ENCODE data around the gene MYLK4.

The MYLK4 gene

DNA sequence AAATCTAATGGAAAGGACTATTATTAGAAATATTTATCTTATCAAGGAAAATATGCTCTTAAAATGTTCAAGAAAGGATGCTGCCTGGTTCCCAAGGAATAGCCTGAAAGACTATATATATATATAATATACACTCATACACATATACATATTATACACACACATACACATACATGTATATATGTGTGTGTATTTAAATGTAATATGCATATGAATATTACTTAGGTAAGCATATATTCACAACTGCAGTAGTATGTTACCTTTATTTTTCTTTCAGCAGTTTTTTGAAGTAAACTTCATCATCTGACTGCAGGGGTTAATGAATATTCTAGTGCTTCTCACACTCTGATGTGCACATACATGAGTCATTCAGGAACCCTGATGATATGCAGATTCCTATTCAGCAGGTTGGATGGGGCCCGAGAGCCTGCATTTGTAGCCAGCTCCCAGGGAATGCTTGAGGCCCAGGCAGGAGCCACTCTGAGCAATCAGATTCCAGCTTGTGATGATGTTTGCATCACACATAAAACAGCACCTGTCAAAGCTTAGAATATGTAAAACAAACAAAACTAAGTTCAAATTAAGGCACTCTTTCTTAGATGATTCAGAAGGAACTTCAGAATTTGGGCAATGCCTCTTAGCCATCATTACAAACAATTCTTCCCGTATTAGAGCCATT, 16.1 kb downstream of the MYLK4 start:
- TF ChIP-seq, protein P1, sequence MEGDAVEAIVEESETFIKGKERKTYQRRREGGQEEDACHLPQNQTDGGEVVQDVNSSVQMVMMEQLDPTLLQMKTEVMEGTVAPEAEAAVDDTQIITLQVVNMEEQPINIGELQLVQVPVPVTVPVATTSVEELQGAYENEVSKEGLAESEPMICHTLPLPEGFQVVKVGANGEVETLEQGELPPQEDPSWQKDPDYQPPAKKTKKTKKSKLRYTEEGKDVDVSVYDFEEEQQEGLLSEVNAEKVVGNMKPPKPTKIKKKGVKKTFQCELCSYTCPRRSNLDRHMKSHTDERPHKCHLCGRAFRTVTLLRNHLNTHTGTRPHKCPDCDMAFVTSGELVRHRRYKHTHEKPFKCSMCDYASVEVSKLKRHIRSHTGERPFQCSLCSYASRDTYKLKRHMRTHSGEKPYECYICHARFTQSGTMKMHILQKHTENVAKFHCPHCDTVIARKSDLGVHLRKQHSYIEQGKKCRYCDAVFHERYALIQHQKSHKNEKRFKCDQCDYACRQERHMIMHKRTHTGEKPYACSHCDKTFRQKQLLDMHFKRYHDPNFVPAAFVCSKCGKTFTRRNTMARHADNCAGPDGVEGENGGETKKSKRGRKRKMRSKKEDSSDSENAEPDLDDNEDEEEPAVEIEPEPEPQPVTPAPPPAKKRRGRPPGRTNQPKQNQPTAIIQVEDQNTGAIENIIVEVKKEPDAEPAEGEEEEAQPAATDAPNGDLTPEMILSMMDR (IDR thresholded peaks at IDR 0.05), result no peak
- TF ChIP-seq ZFX (IDR thresholded peaks at IDR 0.05; ENCODE audit: borderline replicate concordance), result no peak
- H3K27ac ChIP-seq, result no peak overlapping the region

DNA sequence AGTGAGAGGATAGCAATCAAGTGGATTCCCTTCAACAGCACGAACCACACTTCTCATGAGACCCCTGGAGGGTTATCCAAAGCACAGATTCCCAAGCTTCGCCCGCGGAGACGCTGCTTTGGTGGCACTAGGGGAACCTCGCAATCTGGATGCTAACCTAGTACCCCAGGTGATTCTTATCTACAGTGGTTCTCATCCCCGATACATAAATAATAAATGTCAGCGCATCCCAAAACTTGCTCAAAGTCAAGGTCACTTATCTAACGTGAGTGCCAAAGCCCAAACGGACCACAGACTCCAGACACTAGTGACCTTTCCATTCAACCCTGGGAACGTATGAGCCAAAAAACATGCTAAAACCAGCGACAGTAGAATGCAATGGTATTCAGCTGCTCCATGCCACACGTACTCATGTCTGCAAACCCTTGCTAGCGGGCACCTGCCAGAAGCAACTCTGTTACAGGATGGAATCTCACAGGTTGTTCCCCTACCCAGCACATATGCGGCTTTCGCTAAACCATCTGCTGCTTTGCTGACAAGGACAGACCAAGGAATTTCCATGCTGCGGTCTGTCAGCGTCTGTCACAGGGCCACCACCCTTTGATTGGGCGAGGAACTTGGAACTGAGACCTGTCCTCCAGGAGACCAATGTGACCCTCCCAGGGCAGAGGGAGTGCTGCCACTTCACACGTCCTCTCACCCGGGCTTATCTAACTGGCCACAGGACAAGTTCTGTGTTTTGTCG, 16.8 kb downstream of the MYLK4 start:
- H3K27ac ChIP-seq, result no peak overlapping the region
- TF ChIP-seq ZFX (IDR thresholded peaks at IDR 0.05; ENCODE audit: borderline replicate concordance), result no peak
- TF ChIP-seq, protein P1 (IDR thresholded peaks at IDR 0.05), result no peak

DNA sequence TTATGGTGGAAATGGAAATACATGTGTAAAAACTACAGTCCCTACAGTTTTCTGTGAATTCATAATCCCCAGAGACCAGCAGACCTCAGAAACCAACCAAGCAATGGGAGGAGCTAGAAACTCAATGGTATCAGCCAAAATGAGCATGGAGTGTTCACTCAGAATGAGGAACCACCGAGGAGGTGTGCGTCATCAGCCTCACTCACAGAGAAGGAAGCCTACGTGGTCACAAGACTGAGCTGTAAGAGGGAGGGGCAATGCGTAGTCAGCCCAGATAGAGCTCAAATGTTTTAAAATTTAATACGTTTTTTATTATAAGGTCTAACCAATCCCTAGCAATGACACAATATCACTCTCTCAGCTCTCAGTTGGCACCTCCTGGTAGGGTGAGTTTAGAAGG, 17.4 kb downstream of the MYLK4 start:
- TF ChIP-seq, protein P1 (IDR thresholded peaks at IDR 0.05), result no peak
- TF ChIP-seq ZFX (IDR thresholded peaks at IDR 0.05; ENCODE audit: borderline replicate concordance), result no peak
- H3K27ac ChIP-seq, result no peak overlapping the region

DNA sequence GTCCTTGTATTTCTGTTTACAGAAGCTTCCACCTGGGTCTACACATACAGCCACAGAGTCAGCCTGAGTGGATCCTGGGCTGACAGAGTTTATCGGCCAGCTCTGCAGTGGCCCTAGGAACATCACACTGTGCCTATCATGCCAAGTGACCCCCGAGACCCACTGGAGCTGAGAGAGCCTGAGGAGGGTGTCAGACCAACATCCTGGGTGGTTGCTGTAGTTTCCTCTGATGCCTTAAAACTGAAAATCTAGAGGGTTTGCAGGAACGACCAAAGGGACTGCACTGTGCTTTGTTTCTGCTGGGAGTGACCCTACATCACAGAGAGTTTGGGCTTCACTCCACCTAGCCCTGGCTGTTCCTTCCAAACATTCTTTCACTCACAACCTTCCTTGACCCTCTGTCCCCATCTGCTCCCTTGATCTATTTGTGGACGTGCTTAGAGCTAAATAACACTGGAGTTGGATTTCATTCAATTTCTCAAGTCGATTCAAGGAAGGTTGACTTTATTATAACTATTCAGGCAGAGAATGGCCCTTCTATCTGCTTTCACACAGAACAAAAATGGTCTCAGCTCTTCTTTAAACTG, 18.1 kb downstream of the MYLK4 start:
- H3K27ac ChIP-seq, result no peak overlapping the region
- TF ChIP-seq, protein P1 (IDR thresholded peaks at IDR 0.05), result no peak
- TF ChIP-seq ZFX (IDR thresholded peaks at IDR 0.05; ENCODE audit: borderline replicate concordance), result no peak

DNA sequence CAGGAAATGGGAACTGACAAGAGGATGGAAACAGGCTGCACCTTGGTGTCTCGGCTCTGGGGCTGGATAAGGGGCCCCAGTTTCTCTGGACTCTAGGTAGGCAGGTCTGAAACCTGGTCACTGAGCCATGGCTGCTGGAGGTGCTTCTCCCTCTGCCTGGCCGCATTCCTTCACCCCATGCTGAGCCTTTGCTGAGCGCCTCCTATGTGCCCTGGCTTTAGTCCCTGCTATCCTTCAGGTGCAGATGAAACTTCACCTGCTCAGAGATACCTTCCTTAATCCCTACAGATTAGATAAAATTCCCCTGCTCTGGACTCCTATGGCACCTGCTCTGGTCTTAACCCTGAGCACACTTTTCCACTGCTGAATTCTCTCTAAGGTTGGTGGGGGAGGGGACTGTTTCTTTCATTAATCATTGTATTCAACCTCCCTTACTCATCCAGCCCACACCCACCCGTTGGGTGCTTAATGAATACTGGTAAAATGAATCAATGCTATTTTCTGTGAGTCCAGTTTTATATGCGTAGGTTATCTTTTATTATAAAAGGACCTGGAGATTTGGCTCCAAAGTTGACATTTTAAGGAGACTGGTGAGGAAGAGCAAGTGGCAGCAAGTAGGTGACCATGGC, 19.3 kb downstream of the MYLK4 start:
- TF ChIP-seq, protein P1 (IDR thresholded peaks at IDR 0.05), result no peak
- no peak for TF ChIP-seq ZFX (IDR thresholded peaks at IDR 0.05; ENCODE audit: borderline replicate concordance)
- no peak overlapping the region for H3K27ac ChIP-seq

DNA sequence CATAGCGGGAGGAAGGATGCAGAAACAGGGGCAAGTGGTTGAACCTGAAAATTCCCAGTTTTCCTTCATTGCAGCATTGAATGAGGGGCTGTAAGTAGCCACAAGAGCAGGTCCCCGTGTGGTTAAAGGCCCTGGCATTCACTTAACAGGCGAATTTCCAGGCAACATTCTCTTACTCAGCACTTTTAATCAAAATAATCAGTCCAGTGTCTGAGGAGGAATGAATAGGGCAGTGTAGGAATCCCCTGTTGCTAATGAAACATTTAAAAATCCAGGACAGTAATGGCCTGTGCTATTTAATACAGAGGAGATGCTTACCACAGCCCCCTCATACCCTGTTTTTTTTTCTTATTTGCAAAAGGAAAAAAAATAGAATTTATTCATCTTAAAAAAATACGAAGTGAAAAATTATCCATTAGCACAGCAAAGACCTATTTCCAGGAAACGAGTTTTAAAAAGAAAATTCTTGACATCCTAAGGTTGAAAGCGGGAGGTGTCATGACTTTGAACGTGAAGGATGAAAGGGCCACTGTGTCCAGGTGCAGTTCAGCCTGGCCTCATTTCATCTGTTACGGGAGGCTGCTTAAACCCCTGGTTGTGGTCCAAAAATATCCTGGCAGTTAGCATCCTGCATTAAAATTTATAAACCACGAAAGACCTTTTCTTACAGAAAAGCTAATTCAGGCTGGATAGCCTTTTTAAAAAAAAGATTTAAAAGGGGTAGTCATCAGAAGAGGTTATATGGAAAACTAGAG, 20.2 kb downstream of the MYLK4 start:
- no peak overlapping the region for H3K27ac ChIP-seq
- TF ChIP-seq, protein P1 (IDR thresholded peaks at IDR 0.05), result no peak
- TF ChIP-seq ZFX (IDR thresholded peaks at IDR 0.05; ENCODE audit: borderline replicate concordance), result no peak
